HCT116 (cell line): Measurements from ENCODE around the gene RENBP.

Experiments
- CTCF ChIP-seq, 3 experiments: fragments of 200-600 bp in 1 of 3; sonication (generic) in 1 of 3; IDR thresholded peaks in 2 of 3; conservative IDR thresholded peaks in 1 of 3; 2 replicates each; pipeline ENCODE4 v1.5.1; 2012 to 2017; ENCODE audit warnings: low read depth in 2 of 3, low read length in 2 of 3, antibody characterized with exemption in 1 of 3, borderline replicate concordance in 1 of 3, control low read depth in 1 of 3, mild to moderate bottlenecking in 1 of 3, mixed read lengths in 1 of 3, mixed run types in 1 of 3, moderate library complexity in 1 of 3; ENCODE audit not compliant: insufficient read depth in 1 of 3
- EZH2 ChIP-seq: fragments of 200-600 bp; sonication (generic); IDR thresholded peaks from 2 replicates; pipeline ENCODE4 v1.6.1; 2017; ENCODE audit warnings: antibody characterized with exemption, mixed run types
- MAX ChIP-seq: IDR thresholded peaks from 2 replicates; pipeline ENCODE4 v1.6.1; 2012
- POLR2A ChIP-seq: IDR thresholded peaks from 2 replicates; pipeline ENCODE4 v1.7.0; 2011; ENCODE audit warnings: borderline replicate concordance; ENCODE audit not compliant: insufficient read depth, insufficient read length; ENCODE audit errors: extremely low read depth
- POLR2AphosphoS5 ChIP-seq: IDR thresholded peaks from 2 replicates; pipeline ENCODE4 v1.6.1; 2011; ENCODE audit warnings: mild to moderate bottlenecking, low read depth, low read length, moderate library complexity
- SRF ChIP-seq: IDR thresholded peaks from 2 replicates; pipeline ENCODE4 v1.6.1; 2012; ENCODE audit warnings: low read depth
- YY1 ChIP-seq: IDR thresholded peaks from 2 replicates; pipeline ENCODE4 v1.6.1; 2011; ENCODE audit warnings: low read length, low read depth, moderate library complexity, mild to moderate bottlenecking; ENCODE audit not compliant: insufficient replicate concordance; ENCODE audit errors: extremely low read depth
- TF ChIP-seq, protein P1 (sequence below): IDR thresholded peaks from 2 replicates; pipeline ENCODE4 v1.6.1; 2012

- TF ChIP-seq, protein P1, sequence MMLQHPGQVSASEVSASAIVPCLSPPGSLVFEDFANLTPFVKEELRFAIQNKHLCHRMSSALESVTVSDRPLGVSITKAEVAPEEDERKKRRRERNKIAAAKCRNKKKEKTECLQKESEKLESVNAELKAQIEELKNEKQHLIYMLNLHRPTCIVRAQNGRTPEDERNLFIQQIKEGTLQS, result no peak
- TF ChIP-seq CTCF (IDR thresholded peaks at IDR 0.05 in 2 of 3, conservative IDR thresholded peaks at IDR 0.05 in 1 of 3; ENCODE audit: borderline replicate concordance in 1 of 3, insufficient read depth in 1 of 3, low read depth in 2 of 3, low read length in 2 of 3) (no peak), EZH2 (no peak), SRF (no peak), YY1 (no peak), MAX (no peak), POLR2A (no peak), POLR2AphosphoS5 (no peak)
Observed at GRCh38 chrX:153991013-153991580, 46.7 kb upstream of the RENBP start.
